ENCODE results near the gene LST1. TPM values are rescaled to one million over a fixed set of nuclear protein-coding genes. Genes with fewer than 3 reads are reported as not detected.
"Not testable (repeated sequence)": the region's sequence is repeated elsewhere in the genome, so short reads cannot be mapped to it uniquely, and the experiment has no call there.

The LST1 gene
- total RNA-seq, 4 donors from 2014 or later = 1.6 to 22.3 (median 4.1) TPM; not detected in 1

- ATAC-seq = no peak
- peak overlapping the region in 3 of 4 donors; percentile 48 to 63 (median 63) for H3K4me3 ChIP-seq
- H3K9me3 ChIP-seq = no peaks in the 10 kb centered on the region
- H3K27ac ChIP-seq = peak overlapping the region; percentile 86 to 97 (median 90)
- TF ChIP-seq CTCF (IDR thresholded peaks at IDR 0.05 in 4 of 5, conservative IDR thresholded peaks at IDR 0.05 in 1 of 5) = no peak
- in situ Hi-C loops (cut with MboI; ENCODE audit: low sequenced_read_pairs in 4 of 4) (loop anchor here (5.0 to 25.0 kb wide), 5 partner anchors 46 to 639 kb away; partner anchors contain the start of genes AGER (in 1 of the 4), AGPAT1 (in 1 of the 4), GPSM3 (in 1 of the 4) and NCR3 (in 1 of the 4)), intact Hi-C loops (cut with DNase I; ENCODE audit: low total_unique reads) (loop anchor here (5.0 to 10.0 kb wide), 6 partner anchors 286 to 1484 kb away; partner anchors contain the start of genes EHMT2, NELFE, NEU1 and POLR1H)
- no peak for DNase-seq
- H3K4me1 ChIP-seq = peaks cover 10 to 13% of the 10 kb centered on the region in 2 donors
- H3K36me3 ChIP-seq = peaks cover 0 to 24% of the 10 kb centered on the region in 2 donors
- H3K27me3 ChIP-seq = no peaks in the 10 kb centered on the region
These were observed 37.6 kb upstream of the LST1 start for GRCh38 chr6:31548544-31548873.

GRCh38 chr6:31551371-31551770 lies 34.7 kb upstream of the LST1 start:
- ATAC-seq, H3K27me3 ChIP-seq: not testable (repeated sequence)

GRCh38 chr6:31556307-31556706 lies 29.8 kb upstream of the LST1 start:
- H3K27me3 ChIP-seq = no peaks in the 10 kb centered on the region
- peaks cover 0 to 34% of the 10 kb centered on the region in 2 donors for H3K36me3 ChIP-seq
- TF ChIP-seq POLR2A (IDR thresholded peaks at IDR 0.05) (no peak), CTCF (IDR thresholded peaks at IDR 0.05 in 4 of 5, conservative IDR thresholded peaks at IDR 0.05 in 1 of 5) (no peak)
- no peak for DNase-seq
- no peak overlapping the region for H3K27ac ChIP-seq
- intact Hi-C loops (cut with DNase I; ENCODE audit: low total_unique reads) (no loop called here), in situ Hi-C loops (cut with MboI; ENCODE audit: low sequenced_read_pairs in 4 of 4) (no loop called here)
- peaks cover 14 to 29% of the 10 kb centered on the region in 2 donors for H3K4me1 ChIP-seq
- H3K4me3 ChIP-seq = no peak overlapping the region
- H3K9me3 ChIP-seq = no peaks in the 10 kb centered on the region
- ATAC-seq = no peak

More at GRCh38 chr6:31551371-31551770, 34.7 kb upstream of the LST1 start:
- in situ Hi-C loops (cut with MboI; ENCODE audit: low sequenced_read_pairs in 4 of 4); H3K4me3 ChIP-seq; intact Hi-C loops (cut with DNase I; ENCODE audit: low total_unique reads); H3K9me3 ChIP-seq: not testable (repeated sequence)
- Histone ChIP-seq H3K36me3 (peaks cover 0 to 30% of the 10 kb centered on the region in 2 donors), H3K4me1 (peaks cover 9 to 13% of the 10 kb centered on the region in 2 donors), H3K27ac (peak overlapping the region in 2 of 4 donors; percentile 3 to 24)
- DNase-seq = peak; percentile 23 to 26
- peak in 1 of 5 experiments; percentile 32 for TF ChIP-seq CTCF (IDR thresholded peaks at IDR 0.05 in 4 of 5, conservative IDR thresholded peaks at IDR 0.05 in 1 of 5)

- in situ Hi-C loops (cut with MboI; ENCODE audit: low sequenced_read_pairs in 4 of 4) (no loop called here), intact Hi-C loops (cut with DNase I; ENCODE audit: low total_unique reads) (no loop called here)
- no peaks in the 10 kb centered on the region for H3K27me3 ChIP-seq
- TF ChIP-seq POLR2A (IDR thresholded peaks at IDR 0.05) (no peak), CTCF (IDR thresholded peaks at IDR 0.05 in 4 of 5, conservative IDR thresholded peaks at IDR 0.05 in 1 of 5) (no peak)
- peaks cover 14 to 29% of the 10 kb centered on the region in 2 donors for H3K4me1 ChIP-seq
- DNase-seq = no peak
- H3K9me3 ChIP-seq = no peaks in the 10 kb centered on the region
- peaks cover 0 to 33% of the 10 kb centered on the region in 2 donors for H3K36me3 ChIP-seq
- peak overlapping the region in 2 of 4 donors; percentile 58 to 64 for H3K27ac ChIP-seq
- ATAC-seq = no peak
- H3K4me3 ChIP-seq = no peak overlapping the region
These were observed 28.4 kb upstream of the LST1 start for GRCh38 chr6:31557443-31558317.

Data from gastrocnemius medialis (tissue), 4 donors.